Neuronal stem cell (in vitro differentiated cells): ENCODE data around the gene SHC3.

Experiments used
- DNase-seq: peaks from one replicate; pipeline ENCODE4 v3.0.0-alpha.2; 2013; ENCODE audit warnings: low spot score
- H2AFZ ChIP-seq: one replicate; pipeline ENCODE4 v1.6.1; 2013; ENCODE audit warnings: mild to moderate bottlenecking, low read length, inconsistent platforms
- H2AK5ac ChIP-seq: 2 replicates; pipeline ENCODE4 v1.6.1; 2013; ENCODE audit warnings: low read depth, mild to moderate bottlenecking, inconsistent platforms, low read length, moderate library complexity, mixed read lengths
- H2BK120ac ChIP-seq: 2 replicates; pipeline ENCODE4 v1.6.1; 2013; ENCODE audit warnings: low read depth, mild to moderate bottlenecking, inconsistent platforms, low read length, moderate library complexity, mixed read lengths
- H2BK12ac ChIP-seq: one replicate; pipeline ENCODE4 v1.6.1; 2013; ENCODE audit warnings: low read length, inconsistent platforms
- H2BK15ac ChIP-seq: 2 replicates; pipeline ENCODE4 v1.6.1; 2013; ENCODE audit warnings: mild to moderate bottlenecking, low read length, inconsistent platforms, mixed read lengths
- H2BK5ac ChIP-seq: one replicate; pipeline ENCODE4 v1.6.1; 2013; ENCODE audit warnings: inconsistent platforms, mild to moderate bottlenecking, low read length, moderate library complexity
- H3K14ac ChIP-seq: one replicate; pipeline ENCODE4 v1.6.1; 2013; ENCODE audit warnings: low read length, inconsistent platforms
- H3K18ac ChIP-seq: 2 replicates; pipeline ENCODE4 v1.6.1; 2013; ENCODE audit warnings: low read length, inconsistent platforms
- H3K23ac ChIP-seq: 2 replicates; pipeline ENCODE4 v1.6.1; 2013; ENCODE audit warnings: low read depth, mild to moderate bottlenecking, mixed read lengths, low read length, inconsistent platforms; ENCODE audit not compliant: poor library complexity
- H3K27ac ChIP-seq: replicated peaks from 3 replicates; pipeline ENCODE4 v1.5.1; 2013; ENCODE audit warnings: low read length, inconsistent platforms
- H3K27me3 ChIP-seq, 3 experiments: 2 replicates each; pipeline ENCODE4 v1.6.1; 2013; ENCODE audit warnings: low read length in 3 of 3, mild to moderate bottlenecking in 2 of 3, inconsistent platforms in 1 of 3, low read depth in 1 of 3, mixed read lengths in 1 of 3, moderate library complexity in 1 of 3; ENCODE audit not compliant: control insufficient read depth in 3 of 3, insufficient read depth in 3 of 3
- H3K36me3 ChIP-seq, 2 donors: replicated peaks in 1 of 2; 2 replicates each; pipeline ENCODE4 v1.6.1; 2013; ENCODE audit warnings: low read length in 2 of 2; ENCODE audit not compliant: control insufficient read depth in 2 of 2, insufficient read depth in 2 of 2
- H3K4ac ChIP-seq: 2 replicates; pipeline ENCODE4 v1.6.1; 2013; ENCODE audit warnings: inconsistent platforms, mild to moderate bottlenecking, low read length, moderate library complexity
- H3K4me1 ChIP-seq, 2 donors: 1 replicate in 1 of 2; 2 replicates in 1 of 2; pipeline ENCODE4 v1.6.1; 2013; ENCODE audit warnings: low read length in 2 of 2, low read depth in 1 of 2; ENCODE audit not compliant: control insufficient read depth in 2 of 2, insufficient read depth in 1 of 2
- H3K4me2 ChIP-seq: one replicate; pipeline ENCODE4 v1.6.1; 2013; ENCODE audit warnings: mild to moderate bottlenecking, low read length, inconsistent platforms; ENCODE audit not compliant: insufficient read depth, poor library complexity, severe bottlenecking
- H3K4me3 ChIP-seq, 2 donors: 2 replicates each; pipeline ENCODE4 v1.5.1; 2013; ENCODE audit warnings: low read length in 2 of 2, mild to moderate bottlenecking in 2 of 2, inconsistent platforms in 1 of 2, moderate library complexity in 1 of 2
- H3K79me1 ChIP-seq: one replicate; pipeline ENCODE4 v1.6.1; 2013; ENCODE audit warnings: low read depth, mild to moderate bottlenecking, inconsistent platforms, low read length, moderate library complexity
- H3K9ac ChIP-seq: one replicate; pipeline ENCODE4 v1.6.1; 2013; ENCODE audit warnings: mild to moderate bottlenecking, low read depth, low read length, inconsistent platforms; ENCODE audit not compliant: poor library complexity
- H3K9me3 ChIP-seq, 2 donors: replicated peaks in 1 of 2; 2 replicates each; pipeline versions ENCODE3 to v1.6.1; 2013; ENCODE audit warnings: low read length in 2 of 2, mild to moderate bottlenecking in 2 of 2, inconsistent platforms in 1 of 2, low read depth in 1 of 2, mixed read lengths in 1 of 2, moderate library complexity in 1 of 2; ENCODE audit not compliant: control insufficient read depth in 2 of 2, insufficient read depth in 1 of 2
- H4K8ac ChIP-seq: one replicate; pipeline ENCODE4 v1.6.1; 2013; ENCODE audit warnings: low read depth, mild to moderate bottlenecking, inconsistent platforms, low read length, moderate library complexity
- H4K91ac ChIP-seq: one replicate; pipeline ENCODE4 v1.6.1; 2013; ENCODE audit warnings: low read length, low read depth, mild to moderate bottlenecking, inconsistent platforms; ENCODE audit not compliant: poor library complexity
- WGBS, 2 donors: extraction: QIAGEN DNeasy Blood & Tissue Kit; methylation state at CpG; one replicate each; pipeline ENCODE4 v1.1.7; 2013; ENCODE audit warnings: missing lambda C conversion rate in 2 of 2, mixed read lengths in 1 of 2; ENCODE audit not compliant: insufficient read length in 2 of 2, insufficient replicate concordance in 1 of 2; ENCODE audit errors: extremely low coverage in 2 of 2; 5-methylcytosine and 5-hydroxymethylcytosine counted together

SHC3 gene

GRCh38 chr9:89078421-89078820 is 100.2 kb downstream of the SHC3 start:
- Histone ChIP-seq H3K4me1 (no peaks in the 10 kb centered on the region), H2AFZ (no peak overlapping the region), H3K36me3 (peaks cover 0 to 54% of the 10 kb centered on the region in 2 donors), H3K79me1 (no peaks in the 10 kb centered on the region), H3K9ac (no peak overlapping the region), H3K27ac (no peak overlapping the region), H4K8ac (no peak overlapping the region), H2BK12ac (no peak overlapping the region), H3K4me3 (no peak overlapping the region), H3K23ac (no peak overlapping the region), H3K27me3 (no peaks in the 10 kb centered on the region), H2AK5ac (no peak overlapping the region), H4K91ac (no peak overlapping the region), H3K14ac (no peak overlapping the region), H3K18ac (peak overlapping the region; percentile 3), H2BK120ac (no peak overlapping the region), H2BK15ac (no peak overlapping the region), H3K4me2 (no peak overlapping the region), H3K4ac (no peak overlapping the region), H3K9me3 (no peaks in the 10 kb centered on the region), H2BK5ac (no peak overlapping the region)
- WGBS, 2 donors = no CpG with 5 or more reads among the region's 6 CpGs
- DNase-seq = no peak

GRCh38 chr9:89077519-89077918 is 101.1 kb downstream of the SHC3 start:
- no peaks in the 10 kb centered on the region for H3K4me1 ChIP-seq
- no peak for DNase-seq
- no peak overlapping the region for H3K4me3 ChIP-seq
- H3K79me1 ChIP-seq = no peaks in the 10 kb centered on the region
- no CpG with 5 or more reads among the region's 7 CpGs for WGBS, 2 donors
- no peak overlapping the region for H3K23ac ChIP-seq
- H3K18ac ChIP-seq = no peak overlapping the region
- peaks cover 0 to 61% of the 10 kb centered on the region in 2 donors for H3K36me3 ChIP-seq
- H3K4ac ChIP-seq = no peak overlapping the region
- H2BK5ac ChIP-seq = no peak overlapping the region
- H3K4me2 ChIP-seq = no peak overlapping the region
- H4K91ac ChIP-seq = no peak overlapping the region
- H2BK12ac ChIP-seq = no peak overlapping the region
- no peak overlapping the region for H3K9ac ChIP-seq
- no peak overlapping the region for H3K27ac ChIP-seq
- H3K14ac ChIP-seq = no peak overlapping the region
- no peak overlapping the region for H2BK15ac ChIP-seq
- H2BK120ac ChIP-seq = no peak overlapping the region
- no peak overlapping the region for H2AFZ ChIP-seq
- no peaks in the 10 kb centered on the region for H3K9me3 ChIP-seq
- no peak overlapping the region for H2AK5ac ChIP-seq
- no peak overlapping the region for H4K8ac ChIP-seq
- no peaks in the 10 kb centered on the region for H3K27me3 ChIP-seq

- no peak overlapping the region for H3K18ac ChIP-seq
- no peaks in the 10 kb centered on the region for H3K27me3 ChIP-seq
- no peaks in the 10 kb centered on the region for H3K79me1 ChIP-seq
- H3K9ac ChIP-seq = no peak overlapping the region
- no peaks in the 10 kb centered on the region for H3K4me1 ChIP-seq
- no peak overlapping the region for H2AFZ ChIP-seq
- H3K14ac ChIP-seq = no peak overlapping the region
- H3K27ac ChIP-seq = no peak overlapping the region
- no peak overlapping the region for H3K4me3 ChIP-seq
- H3K23ac ChIP-seq = no peak overlapping the region
- no peak overlapping the region for H4K91ac ChIP-seq
- H2AK5ac ChIP-seq = no peak overlapping the region
- no peak overlapping the region for H3K4ac ChIP-seq
- peaks cover 0 to 3% of the 10 kb centered on the region in 2 donors for H3K9me3 ChIP-seq
- no peak overlapping the region for H3K4me2 ChIP-seq
- no peak overlapping the region for H4K8ac ChIP-seq
- no peak for DNase-seq
- H2BK120ac ChIP-seq = no peak overlapping the region
- peaks cover 3 to 98% of the 10 kb centered on the region in 2 donors for H3K36me3 ChIP-seq
- H2BK15ac ChIP-seq = no peak overlapping the region
- no peak overlapping the region for H2BK5ac ChIP-seq
- WGBS, 2 donors = no CpG with 5 or more reads among the region's 3 CpGs
- no peak overlapping the region for H2BK12ac ChIP-seq
These were observed 105.2 kb downstream of the SHC3 start for GRCh38 chr9:89073397-89073796.

- Histone ChIP-seq H3K18ac (no peak overlapping the region), H3K4me1 (no peaks in the 10 kb centered on the region), H2BK5ac (no peak overlapping the region), H3K23ac (no peak overlapping the region), H2BK15ac (no peak overlapping the region), H3K4me3 (no peak overlapping the region), H3K27me3 (no peaks in the 10 kb centered on the region), H4K8ac (no peak overlapping the region), H3K4ac (no peak overlapping the region), H3K9ac (no peak overlapping the region), H3K4me2 (no peak overlapping the region), H2AFZ (no peak overlapping the region), H3K79me1 (no peaks in the 10 kb centered on the region), H3K14ac (no peak overlapping the region), H3K9me3 (peaks cover 0 to 3% of the 10 kb centered on the region in 2 donors), H3K36me3 (peaks cover 4 to 98% of the 10 kb centered on the region in 2 donors), H2AK5ac (no peak overlapping the region), H3K27ac (no peak overlapping the region), H2BK120ac (no peak overlapping the region), H2BK12ac (no peak overlapping the region), H4K91ac (no peak overlapping the region)
- no CpG with 5 or more reads among the region's 4 CpGs for WGBS, 2 donors
- DNase-seq = no peak
These were observed 107.0 kb downstream of the SHC3 start for GRCh38 chr9:89071591-89071990.
